ENCODE results near the gene NDEL1.

Gene NDEL1

DNA sequence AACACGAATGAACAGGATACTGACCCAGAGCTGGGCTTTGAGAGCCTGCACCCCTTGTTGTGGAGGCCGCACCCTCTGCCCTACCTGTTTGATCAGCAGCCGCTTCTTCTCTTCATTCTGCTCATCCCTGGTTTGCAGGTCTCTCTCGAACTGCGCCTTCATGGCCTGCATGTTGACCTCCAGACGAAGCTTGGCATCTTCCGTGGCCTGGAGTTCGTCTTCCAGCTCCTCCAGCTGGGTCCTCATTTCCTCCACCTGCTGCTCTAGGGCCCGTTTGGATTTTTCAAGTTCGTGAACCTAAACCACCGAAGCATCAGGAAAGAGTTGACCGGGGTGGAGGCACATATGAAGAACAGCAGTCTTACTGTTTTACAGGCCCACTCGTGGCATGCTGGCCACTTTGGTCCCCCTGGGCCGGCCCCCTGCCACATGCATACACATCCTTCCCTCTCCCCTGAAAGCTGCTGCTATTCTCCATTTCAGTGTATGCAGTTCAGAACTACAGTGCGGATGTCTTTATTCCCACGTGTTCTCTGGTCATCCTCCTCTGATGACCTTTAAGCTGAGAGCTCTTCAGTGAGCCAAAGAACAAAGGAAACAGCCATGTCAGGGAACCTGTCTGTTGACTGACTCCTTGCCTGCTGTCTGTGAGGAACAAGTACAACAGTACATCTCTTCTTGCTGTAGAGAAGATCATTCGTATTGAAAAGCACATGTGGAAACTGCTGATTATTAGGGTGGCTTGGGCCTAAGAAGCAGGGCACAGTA is 54.8 kb downstream of the NDEL1 start:
- TF ChIP-seq EGR1 (IDR thresholded peaks at IDR 0.05) = no peak
- no peak for TF ChIP-seq FOXM1 (IDR thresholded peaks at IDR 0.05; ENCODE audit: borderline replicate concordance, low read depth)
- TF ChIP-seq TEAD4 (IDR thresholded peaks at IDR 0.05) = no peak
- TF ChIP-seq ZBTB7A (IDR thresholded peaks at IDR 0.05; ENCODE audit: low read depth) = no peak
- no peak for TF ChIP-seq YY1 (IDR thresholded peaks at IDR 0.05; ENCODE audit: low read depth)
- TF ChIP-seq NFIC (IDR thresholded peaks at IDR 0.05) = no peak
- TF ChIP-seq TCF12 (IDR thresholded peaks at IDR 0.05; ENCODE audit: low read depth) = no peak
- TF ChIP-seq RAD21 (IDR thresholded peaks at IDR 0.05; ENCODE audit: low read depth) = no peak
- TF ChIP-seq CEBPB (IDR thresholded peaks at IDR 0.05) = no peak
- no peak for TF ChIP-seq USF1 (IDR thresholded peaks at IDR 0.05)

DNA sequence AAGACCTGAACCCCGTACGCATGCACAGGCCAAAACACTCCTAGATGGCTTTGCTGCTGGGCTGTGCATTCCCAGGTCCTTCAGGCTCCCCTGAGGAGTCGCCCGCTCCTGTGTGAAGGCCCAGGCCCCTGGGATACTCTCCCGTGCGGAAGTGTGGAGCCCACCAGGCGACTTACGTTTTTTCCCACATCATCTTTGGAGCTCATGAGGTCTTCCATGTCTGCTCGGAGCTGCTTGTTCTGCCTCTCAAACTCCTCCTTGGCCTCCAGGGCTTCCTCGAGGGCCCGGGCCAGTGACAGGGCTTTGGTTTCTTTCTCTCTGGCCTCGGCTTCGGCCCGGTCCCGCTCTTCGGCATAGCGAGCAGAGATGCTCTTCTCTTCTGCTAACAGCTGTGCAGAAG is 56.4 kb downstream of the NDEL1 start:
- no peak for TF ChIP-seq MAX (IDR thresholded peaks at IDR 0.05)
- TF ChIP-seq CREB1 (IDR thresholded peaks at IDR 0.05; ENCODE audit: low read depth) = no peak
- no peak for TF ChIP-seq FOXM1 (IDR thresholded peaks at IDR 0.05; ENCODE audit: borderline replicate concordance, low read depth)

GRCh38 chr17:8494021-8494420 is 58.3 kb downstream of the NDEL1 start:
- no peak for TF ChIP-seq REST (IDR thresholded peaks at IDR 0.05; ENCODE audit: low read depth)
- TF ChIP-seq MAX (IDR thresholded peaks at IDR 0.05) = no peak
- TF ChIP-seq TCF12 (IDR thresholded peaks at IDR 0.05; ENCODE audit: low read depth) = no peak

DNA sequence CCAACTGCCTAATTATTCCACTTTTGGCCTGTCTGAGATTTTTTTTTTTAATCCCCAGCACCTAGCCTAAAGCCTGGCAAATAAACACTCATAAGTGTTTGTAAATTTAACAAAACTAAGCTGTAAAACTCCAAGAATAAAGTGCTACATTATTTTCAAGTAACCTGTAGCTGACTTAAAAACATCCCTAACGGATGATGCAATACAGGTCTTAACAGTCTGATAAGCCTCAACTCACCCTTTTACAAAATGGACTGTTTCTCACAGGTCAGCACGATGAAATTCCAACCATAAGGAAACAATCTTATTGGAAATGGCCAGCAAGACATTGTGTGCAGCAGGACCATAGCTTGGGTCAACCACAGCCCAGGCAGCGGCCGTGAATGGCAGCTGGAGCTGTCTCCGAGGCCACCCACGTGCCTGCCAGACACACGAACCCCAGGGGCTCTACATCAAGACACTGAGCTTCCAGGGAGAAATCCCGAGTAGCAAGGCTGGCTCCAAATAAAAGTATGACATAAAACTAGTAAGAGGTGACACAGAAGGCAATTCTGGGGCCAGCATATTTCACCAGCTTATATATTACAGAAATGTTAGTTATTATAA is 58.9 kb downstream of the NDEL1 start:
- TF ChIP-seq TCF12 (IDR thresholded peaks at IDR 0.05; ENCODE audit: low read depth) (no peak), TAF1 (IDR thresholded peaks at IDR 0.05; ENCODE audit: low read depth) (no peak), REST (IDR thresholded peaks at IDR 0.05; ENCODE audit: low read depth) (no peak), CEBPB (IDR thresholded peaks at IDR 0.05) (no peak), EP300 (IDR thresholded peaks at IDR 0.05; ENCODE audit: borderline replicate concordance) (no peak), FOXM1 (IDR thresholded peaks at IDR 0.05; ENCODE audit: borderline replicate concordance, low read depth) (no peak), EGR1 (IDR thresholded peaks at IDR 0.05) (no peak), USF1 (IDR thresholded peaks at IDR 0.05) (no peak), NFIC (IDR thresholded peaks at IDR 0.05) (no peak), CREB1 (IDR thresholded peaks at IDR 0.05; ENCODE audit: low read depth) (no peak), TEAD4 (IDR thresholded peaks at IDR 0.05) (no peak)

DNA sequence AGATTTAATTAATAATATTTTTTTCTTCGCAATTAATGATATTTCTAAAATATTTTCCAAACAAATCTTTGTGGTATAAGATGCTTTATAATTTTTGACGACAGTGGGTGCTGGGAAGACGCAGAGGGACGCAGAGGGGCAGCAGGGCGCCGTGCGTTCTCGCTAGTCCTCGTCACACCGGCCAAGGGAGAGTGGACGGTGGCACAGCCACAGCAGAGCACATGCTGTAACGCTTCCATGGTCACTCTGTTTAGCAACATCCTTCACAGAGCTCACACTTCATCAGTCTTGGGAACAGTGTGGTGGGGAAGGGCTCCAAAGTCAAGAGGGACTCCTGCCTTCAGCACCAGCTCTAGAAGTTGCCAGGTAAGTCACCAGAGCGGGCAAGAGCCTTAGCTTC is 60.4 kb downstream of the NDEL1 start:
- TF ChIP-seq TEAD4 (IDR thresholded peaks at IDR 0.05) = no peak
- no peak for TF ChIP-seq FOXM1 (IDR thresholded peaks at IDR 0.05; ENCODE audit: borderline replicate concordance, low read depth)
- TF ChIP-seq REST (IDR thresholded peaks at IDR 0.05; ENCODE audit: low read depth) = no peak
- no peak for TF ChIP-seq EP300 (IDR thresholded peaks at IDR 0.05; ENCODE audit: borderline replicate concordance)
- TF ChIP-seq USF1 (IDR thresholded peaks at IDR 0.05) = no peak

All from Ishikawa (cell line).